Astrocyte (in vitro differentiated cells and primary cell): ENCODE measurements around the gene SLC7A9. TPM values are rescaled to one million over a fixed set of nuclear protein-coding genes. Genes with fewer than 3 reads are reported as not detected.
"Not testable (repeated sequence)": the region's sequence is repeated elsewhere in the genome, so short reads cannot be mapped to it uniquely, and the experiment has no call there.

Source experiments
- DNase-seq: peaks from one replicate; pipeline ENCODE4 v3.0.0-alpha.2; 2010; ENCODE audit warnings: low read depth
- FAIRE-seq: peaks from 2 replicates; lab custom pipeline; 2011; peaks lifted over from hg19 to GRCh38; lab: Jason Lieb, UNC
- H2AFZ ChIP-seq: 2 replicates; pipeline ENCODE4 v1.6.0; 2012; ENCODE audit warnings: low read depth, low read length, inconsistent platforms
- H3K27ac ChIP-seq: 2 replicates; pipeline ENCODE4 v1.5.1; 2011; ENCODE audit warnings: low read depth, low read length, inconsistent platforms
- H3K27me3 ChIP-seq: 2 replicates; pipeline ENCODE4 v1.6.0; 2011; ENCODE audit warnings: low read length, inconsistent platforms; ENCODE audit not compliant: insufficient read depth
- H3K36me3 ChIP-seq: 2 replicates; pipeline ENCODE4 v1.5.1; 2011; ENCODE audit warnings: low read length, inconsistent platforms; ENCODE audit not compliant: insufficient read depth
- H3K4me1 ChIP-seq: 2 replicates; pipeline ENCODE4 v1.5.1; 2011; ENCODE audit warnings: low read length, inconsistent platforms; ENCODE audit not compliant: insufficient read depth
- H3K4me2 ChIP-seq: 2 replicates; pipeline ENCODE4 v1.6.0; 2012; ENCODE audit warnings: low read length, inconsistent platforms
- H3K4me3 ChIP-seq: 2 replicates; pipeline ENCODE4 v1.5.1; 2011; ENCODE audit warnings: low read depth, mild to moderate bottlenecking, low read length, inconsistent platforms; ENCODE audit not compliant: insufficient read depth
- H3K79me2 ChIP-seq: 2 replicates; pipeline ENCODE4 v1.6.0; 2012; ENCODE audit warnings: mild to moderate bottlenecking, low read length, inconsistent platforms; ENCODE audit not compliant: insufficient read depth
- H3K9ac ChIP-seq: 2 replicates; pipeline ENCODE4 v1.6.0; 2012; ENCODE audit warnings: mild to moderate bottlenecking, low read length, inconsistent platforms
- H3K9me3 ChIP-seq: 2 replicates; pipeline ENCODE4 v1.5.1; 2012; ENCODE audit warnings: low read depth, mild to moderate bottlenecking, low read length, inconsistent platforms; ENCODE audit not compliant: insufficient read depth
- H4K20me1 ChIP-seq: 2 replicates; pipeline ENCODE4 v1.6.0; 2012; ENCODE audit warnings: low read length, inconsistent platforms; ENCODE audit not compliant: insufficient read depth
- H3K27ac Mint-ChIP-seq: one replicate; pipeline ENCODE4 v1.8.0; 2021; ENCODE audit warnings: mild to moderate bottlenecking, mixed read lengths; ENCODE audit not compliant: unreplicated experiment
- H3K27me3 Mint-ChIP-seq: one replicate; pipeline ENCODE4 v1.8.0; 2021; ENCODE audit warnings: low read depth, mixed read lengths; ENCODE audit not compliant: unreplicated experiment
- H3K36me3 Mint-ChIP-seq: one replicate; pipeline ENCODE4 v1.8.0; 2021; ENCODE audit warnings: low read depth, mixed read lengths; ENCODE audit not compliant: unreplicated experiment
- H3K4me1 Mint-ChIP-seq: one replicate; pipeline ENCODE4 v1.8.0; 2021; ENCODE audit warnings: low read depth, mixed read lengths; ENCODE audit not compliant: unreplicated experiment
- H3K4me3 Mint-ChIP-seq: one replicate; pipeline ENCODE4 v1.8.0; 2021; ENCODE audit warnings: mild to moderate bottlenecking, moderate library complexity, mixed read lengths; ENCODE audit not compliant: unreplicated experiment
- H3K9me3 Mint-ChIP-seq: one replicate; pipeline ENCODE4 v1.8.0; 2021; ENCODE audit warnings: mild to moderate bottlenecking, mixed read lengths; ENCODE audit not compliant: unreplicated experiment
- EZH2 ChIP-seq: IDR thresholded peaks from 2 replicates; pipeline ENCODE4 v1.6.1; 2012; ENCODE audit warnings: mild to moderate bottlenecking, low read length, inconsistent platforms; ENCODE audit not compliant: insufficient read depth
- total RNA-seq: library from RNA; stranded (reverse); gene quantifications from 2 replicates; pipeline ENCODE4 v1.2.1, GENCODE V29; 2021
- TF ChIP-seq, protein P1 (sequence below): IDR thresholded peaks from 2 replicates; pipeline ENCODE4 v1.5.1; 2011; ENCODE audit warnings: low read depth, mild to moderate bottlenecking, inconsistent platforms, low read length, moderate library complexity; ENCODE audit not compliant: insufficient read depth

SLC7A9 gene
- total RNA-seq, 1 donor from 2014 or later = 0.45 TPM

DNA sequence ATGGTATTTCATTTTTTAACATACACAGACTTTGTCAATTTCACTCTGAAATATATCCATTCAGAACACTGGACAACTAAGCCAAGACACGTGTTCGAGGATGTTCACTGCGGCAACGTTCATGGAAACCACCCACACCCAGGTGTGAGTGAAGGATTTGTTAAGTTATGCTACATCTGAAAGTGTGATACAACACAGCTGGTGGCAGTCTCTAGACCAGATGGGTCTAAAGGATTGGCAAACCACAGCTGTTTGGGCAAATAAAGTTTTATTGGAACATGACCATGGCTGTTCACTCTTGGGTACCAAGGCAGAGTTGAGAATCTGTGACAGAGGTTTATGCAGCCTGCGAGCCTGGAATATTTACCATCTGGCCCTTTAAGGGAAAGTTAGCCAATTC is 12.0 kb downstream of the SLC7A9 start:
- Histone ChIP-seq H3K9me3 (no peaks in the 10 kb centered on the region), H3K27ac (no peak overlapping the region), H3K4me3 (no peak overlapping the region), H3K9ac (no peak overlapping the region), H3K4me2 (no peak overlapping the region), H3K4me1 (no peaks in the 10 kb centered on the region), H3K36me3 (no peaks in the 10 kb centered on the region), H3K79me2 (no peaks in the 10 kb centered on the region), H3K27me3 (no peaks in the 10 kb centered on the region), H4K20me1 (no peaks in the 10 kb centered on the region), H2AFZ (no peak overlapping the region)
- H3K36me3 Mint-ChIP-seq = peaks cover 2% of the 10 kb centered on the region
- no peak for TF ChIP-seq EZH2
- TF ChIP-seq, protein P1, sequence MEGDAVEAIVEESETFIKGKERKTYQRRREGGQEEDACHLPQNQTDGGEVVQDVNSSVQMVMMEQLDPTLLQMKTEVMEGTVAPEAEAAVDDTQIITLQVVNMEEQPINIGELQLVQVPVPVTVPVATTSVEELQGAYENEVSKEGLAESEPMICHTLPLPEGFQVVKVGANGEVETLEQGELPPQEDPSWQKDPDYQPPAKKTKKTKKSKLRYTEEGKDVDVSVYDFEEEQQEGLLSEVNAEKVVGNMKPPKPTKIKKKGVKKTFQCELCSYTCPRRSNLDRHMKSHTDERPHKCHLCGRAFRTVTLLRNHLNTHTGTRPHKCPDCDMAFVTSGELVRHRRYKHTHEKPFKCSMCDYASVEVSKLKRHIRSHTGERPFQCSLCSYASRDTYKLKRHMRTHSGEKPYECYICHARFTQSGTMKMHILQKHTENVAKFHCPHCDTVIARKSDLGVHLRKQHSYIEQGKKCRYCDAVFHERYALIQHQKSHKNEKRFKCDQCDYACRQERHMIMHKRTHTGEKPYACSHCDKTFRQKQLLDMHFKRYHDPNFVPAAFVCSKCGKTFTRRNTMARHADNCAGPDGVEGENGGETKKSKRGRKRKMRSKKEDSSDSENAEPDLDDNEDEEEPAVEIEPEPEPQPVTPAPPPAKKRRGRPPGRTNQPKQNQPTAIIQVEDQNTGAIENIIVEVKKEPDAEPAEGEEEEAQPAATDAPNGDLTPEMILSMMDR = no peak
- no peaks in the 10 kb centered on the region for H3K27me3 Mint-ChIP-seq
- H3K4me3 Mint-ChIP-seq = no peak overlapping the region
- H3K9me3 Mint-ChIP-seq = no peaks in the 10 kb centered on the region
- no peaks in the 10 kb centered on the region for H3K4me1 Mint-ChIP-seq
- H3K27ac Mint-ChIP-seq = no peak overlapping the region
- FAIRE-seq (no peak), DNase-seq (no peak)

DNA sequence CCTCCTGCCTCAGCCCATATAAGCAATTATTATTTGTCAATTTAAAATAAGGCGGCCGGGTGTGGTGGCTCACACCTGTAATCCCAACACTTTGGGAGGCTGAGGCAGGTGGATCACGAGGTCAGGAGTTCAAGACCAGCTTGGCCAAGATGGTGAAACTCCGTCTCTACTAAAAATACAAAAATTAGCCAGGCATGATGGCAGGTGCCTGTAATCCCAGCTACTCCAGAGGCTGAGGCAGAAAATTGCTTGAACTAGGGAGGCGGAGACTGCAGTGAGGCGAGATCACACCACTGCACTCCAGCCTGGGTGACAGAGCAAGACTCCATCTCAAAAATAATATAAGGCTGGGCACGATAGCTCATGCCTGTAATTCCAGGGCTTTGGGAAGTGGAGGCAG is 12.7 kb downstream of the SLC7A9 start:
- H2AFZ ChIP-seq, H3K36me3 ChIP-seq, H3K36me3 Mint-ChIP-seq, H4K20me1 ChIP-seq, H3K9ac ChIP-seq, H3K27me3 ChIP-seq, H3K27me3 Mint-ChIP-seq, H3K4me1 ChIP-seq, H3K4me1 Mint-ChIP-seq, H3K4me2 ChIP-seq, H3K27ac Mint-ChIP-seq, H3K79me2 ChIP-seq, H3K9me3 Mint-ChIP-seq, H3K27ac ChIP-seq, FAIRE-seq, H3K4me3 Mint-ChIP-seq, H3K9me3 ChIP-seq, H3K4me3 ChIP-seq, DNase-seq: not testable (repeated sequence)

DNA sequence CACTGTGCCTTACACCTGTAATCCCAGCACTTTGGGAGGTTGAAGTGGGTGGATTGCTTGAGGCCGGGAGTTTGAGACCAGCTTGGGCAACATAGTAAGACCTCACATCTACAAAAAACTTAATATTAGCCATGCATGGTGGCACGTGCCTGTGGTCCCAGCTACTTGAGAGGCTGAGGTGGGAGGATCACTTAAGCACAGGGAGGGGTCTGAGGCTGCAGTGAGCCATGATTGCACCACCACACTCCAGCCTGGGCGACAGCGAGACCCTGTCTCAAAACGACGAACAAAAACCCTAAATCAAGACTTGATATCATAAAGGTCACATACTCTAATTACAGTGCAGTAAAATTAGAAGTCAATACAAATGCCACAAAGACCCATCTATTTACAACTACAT is 17.4 kb downstream of the SLC7A9 start:
- Mint-ChIP-seq H3K27ac (no peak overlapping the region), H3K4me3 (no peak overlapping the region), H3K4me1 (no peaks in the 10 kb centered on the region), H3K27me3 (peaks cover 3% of the 10 kb centered on the region), H3K36me3 (peaks cover 4% of the 10 kb centered on the region), H3K9me3 (no peaks in the 10 kb centered on the region)
- H4K20me1 ChIP-seq = no peaks in the 10 kb centered on the region
- no peaks in the 10 kb centered on the region for H3K36me3 ChIP-seq
- no peak overlapping the region for H3K4me3 ChIP-seq
- H3K9ac ChIP-seq = no peak overlapping the region
- no peaks in the 10 kb centered on the region for H3K27me3 ChIP-seq
- no peak for DNase-seq
- H3K9me3 ChIP-seq = no peaks in the 10 kb centered on the region
- FAIRE-seq = no peak
- H3K27ac ChIP-seq = no peak overlapping the region
- H3K4me2 ChIP-seq = no peak overlapping the region
- no peaks in the 10 kb centered on the region for H3K4me1 ChIP-seq
- no peak overlapping the region for H2AFZ ChIP-seq
- no peaks in the 10 kb centered on the region for H3K79me2 ChIP-seq
- no peak for TF ChIP-seq EZH2
- TF ChIP-seq, protein P1 = no peak

DNA sequence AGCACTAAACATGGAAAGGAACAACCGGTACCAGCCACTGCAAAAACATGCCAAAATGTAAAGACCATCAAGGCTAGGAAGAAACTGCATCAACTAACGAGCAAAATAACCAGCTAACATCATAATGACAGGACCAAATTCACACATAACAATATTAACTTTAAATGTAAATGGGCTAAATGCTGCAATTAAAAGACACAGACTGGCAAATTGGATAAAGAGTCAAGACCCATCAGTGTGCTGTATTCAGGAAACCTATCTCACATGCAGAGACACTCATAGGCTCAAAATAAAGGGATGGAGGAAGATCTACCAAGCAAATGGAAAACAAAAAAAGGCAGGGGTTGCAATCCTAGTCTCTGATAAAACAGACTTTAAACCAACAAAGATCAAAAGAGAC is 21.5 kb downstream of the SLC7A9 start:
- DNase-seq, H4K20me1 ChIP-seq, H3K4me3 Mint-ChIP-seq, H3K4me2 ChIP-seq, H3K36me3 ChIP-seq, H3K27ac Mint-ChIP-seq, H3K27me3 Mint-ChIP-seq, H3K4me3 ChIP-seq, FAIRE-seq, H3K9me3 Mint-ChIP-seq, H3K27me3 ChIP-seq, H3K36me3 Mint-ChIP-seq, H3K27ac ChIP-seq, H2AFZ ChIP-seq, H3K4me1 ChIP-seq, H3K9ac ChIP-seq, H3K9me3 ChIP-seq, H3K79me2 ChIP-seq, H3K4me1 Mint-ChIP-seq: not testable (repeated sequence)
